Retinal pigment epithelial cell (primary cell): ENCODE data around the gene BCAP31.

Source experiments
- DNase-seq: peaks from one replicate; pipeline ENCODE4 v3.0.0-alpha.2; 2010; ENCODE audit warnings: low read depth
- H3K4me3 ChIP-seq: 2 replicates; pipeline ENCODE4 v1.5.1; 2011; ENCODE audit warnings: mild to moderate bottlenecking, low read length, control low read depth, moderate library complexity
- TF ChIP-seq, protein P1 (sequence below): conservative IDR thresholded peaks from 2 replicates; pipeline ENCODE4 v1.5.1; 2011; ENCODE audit warnings: low read depth, low read length, control low read depth, inconsistent platforms

The BCAP31 gene

DNA sequence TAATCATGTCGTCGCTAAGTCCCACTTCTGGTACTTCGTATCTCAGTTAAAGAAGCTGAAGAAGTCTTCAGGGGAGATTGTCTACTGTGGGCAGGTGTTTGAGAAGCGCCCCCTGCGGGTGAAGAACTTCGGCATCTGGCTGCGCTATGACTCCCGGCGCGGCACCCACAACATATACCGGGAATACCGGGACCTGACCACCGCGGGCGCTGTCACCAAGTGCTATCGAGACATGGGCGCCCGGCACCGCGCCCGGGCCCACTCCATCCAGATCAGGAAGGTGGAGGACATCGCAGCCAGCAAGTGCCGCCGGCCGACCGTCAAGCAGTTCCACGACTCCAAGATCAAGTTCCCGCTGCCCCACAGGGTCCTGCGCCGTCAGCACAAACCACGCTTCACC is 61.9 kb downstream of the BCAP31 start:
- TF ChIP-seq, protein P1, sequence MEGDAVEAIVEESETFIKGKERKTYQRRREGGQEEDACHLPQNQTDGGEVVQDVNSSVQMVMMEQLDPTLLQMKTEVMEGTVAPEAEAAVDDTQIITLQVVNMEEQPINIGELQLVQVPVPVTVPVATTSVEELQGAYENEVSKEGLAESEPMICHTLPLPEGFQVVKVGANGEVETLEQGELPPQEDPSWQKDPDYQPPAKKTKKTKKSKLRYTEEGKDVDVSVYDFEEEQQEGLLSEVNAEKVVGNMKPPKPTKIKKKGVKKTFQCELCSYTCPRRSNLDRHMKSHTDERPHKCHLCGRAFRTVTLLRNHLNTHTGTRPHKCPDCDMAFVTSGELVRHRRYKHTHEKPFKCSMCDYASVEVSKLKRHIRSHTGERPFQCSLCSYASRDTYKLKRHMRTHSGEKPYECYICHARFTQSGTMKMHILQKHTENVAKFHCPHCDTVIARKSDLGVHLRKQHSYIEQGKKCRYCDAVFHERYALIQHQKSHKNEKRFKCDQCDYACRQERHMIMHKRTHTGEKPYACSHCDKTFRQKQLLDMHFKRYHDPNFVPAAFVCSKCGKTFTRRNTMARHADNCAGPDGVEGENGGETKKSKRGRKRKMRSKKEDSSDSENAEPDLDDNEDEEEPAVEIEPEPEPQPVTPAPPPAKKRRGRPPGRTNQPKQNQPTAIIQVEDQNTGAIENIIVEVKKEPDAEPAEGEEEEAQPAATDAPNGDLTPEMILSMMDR = peak; percentile 40
- DNase-seq = no peak
- no peak overlapping the region for H3K4me3 ChIP-seq

DNA sequence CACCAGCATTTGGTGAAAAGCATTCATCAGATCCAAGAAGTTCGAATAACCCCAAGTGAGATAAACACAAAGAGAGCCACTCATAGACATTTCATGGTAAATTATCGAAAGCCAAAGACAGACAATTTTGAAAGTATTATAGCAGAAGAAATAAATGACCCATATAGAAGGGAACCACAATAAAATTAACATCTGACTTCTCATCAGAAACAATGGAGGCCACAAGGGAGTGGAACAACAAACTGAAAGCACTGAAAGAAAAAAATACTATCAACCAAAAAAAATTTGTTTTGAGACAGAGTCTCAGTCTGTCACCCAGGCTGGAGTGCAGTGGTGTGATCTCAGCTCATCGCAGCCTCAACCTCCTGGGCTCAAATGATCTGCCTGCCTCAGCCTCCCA is 64.9 kb downstream of the BCAP31 start:
- no peak for DNase-seq
- TF ChIP-seq, protein P1 = no peak
- H3K4me3 ChIP-seq = no peak overlapping the region

DNA sequence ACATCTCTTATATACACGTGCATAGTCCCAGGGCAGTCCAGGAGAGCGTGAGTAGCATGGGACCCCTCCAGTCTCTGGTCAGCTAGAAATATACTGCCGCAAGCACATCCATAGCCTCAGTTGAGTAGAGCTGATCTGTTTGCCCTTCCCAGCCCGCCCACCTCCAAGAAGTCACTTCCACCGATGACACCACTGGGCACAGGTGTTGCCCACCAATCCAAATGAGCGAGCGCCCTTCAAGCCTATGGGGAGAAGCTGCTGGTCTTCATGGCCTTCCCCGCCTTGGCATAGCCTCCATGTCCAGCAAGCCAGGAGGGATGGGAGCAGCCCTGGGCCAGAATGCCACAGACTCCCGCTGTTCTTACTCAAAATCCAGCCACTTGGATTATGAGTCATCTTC is 67.0 kb downstream of the BCAP31 start:
- TF ChIP-seq, protein P1 = no peak
- H3K4me3 ChIP-seq = no peak overlapping the region
- no peak for DNase-seq

DNA sequence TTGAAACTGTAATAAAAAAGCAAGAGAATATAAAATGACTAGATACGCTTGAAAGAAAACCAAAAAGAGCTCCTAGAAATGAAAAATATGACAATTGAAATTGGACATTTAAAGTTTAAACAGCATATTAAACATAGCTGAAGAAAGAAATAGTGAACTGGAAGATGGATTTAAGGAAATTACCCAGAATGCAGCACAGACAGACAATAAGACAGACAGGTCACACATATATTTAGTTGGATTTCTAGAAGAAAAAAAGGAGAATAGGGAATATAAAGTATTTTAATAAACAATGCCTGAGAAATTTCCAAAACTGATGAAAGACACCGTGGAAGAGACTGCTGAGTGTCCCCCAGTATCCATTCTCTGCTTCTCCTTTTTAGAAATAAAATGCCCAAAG is 70.6 kb downstream of the BCAP31 start:
- H3K4me3 ChIP-seq = no peak overlapping the region
- no peak for DNase-seq
- TF ChIP-seq, protein P1 = no peak

DNA sequence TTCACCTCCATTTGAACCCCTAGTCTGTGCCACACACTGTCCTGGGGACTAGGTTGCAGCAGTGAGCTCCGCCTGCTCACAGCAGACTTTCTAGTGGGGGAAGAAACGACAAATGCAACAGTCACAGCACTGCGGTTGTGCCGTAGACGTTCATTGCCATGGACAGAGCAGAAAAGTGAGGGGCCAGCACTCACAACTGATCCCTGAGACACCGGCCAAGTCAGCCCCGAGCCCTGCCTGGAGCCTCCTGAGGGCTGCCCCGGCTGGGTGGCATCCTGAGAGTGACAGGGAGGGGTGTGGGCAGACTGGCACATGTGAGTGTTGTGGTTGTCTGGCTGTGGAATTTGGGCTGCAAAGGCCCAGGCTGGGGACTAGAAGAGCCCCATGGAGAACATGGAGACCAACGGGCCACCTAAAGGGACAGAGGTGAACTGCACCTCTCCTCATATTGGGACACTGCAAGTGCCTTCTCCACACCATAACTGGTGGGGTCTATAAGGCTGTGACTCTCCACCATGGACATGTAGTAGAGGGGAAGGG is 72.6 kb downstream of the BCAP31 start:
- DNase-seq = no peak
- TF ChIP-seq, protein P1 = peak; percentile 40
- H3K4me3 ChIP-seq = no peak overlapping the region

DNA sequence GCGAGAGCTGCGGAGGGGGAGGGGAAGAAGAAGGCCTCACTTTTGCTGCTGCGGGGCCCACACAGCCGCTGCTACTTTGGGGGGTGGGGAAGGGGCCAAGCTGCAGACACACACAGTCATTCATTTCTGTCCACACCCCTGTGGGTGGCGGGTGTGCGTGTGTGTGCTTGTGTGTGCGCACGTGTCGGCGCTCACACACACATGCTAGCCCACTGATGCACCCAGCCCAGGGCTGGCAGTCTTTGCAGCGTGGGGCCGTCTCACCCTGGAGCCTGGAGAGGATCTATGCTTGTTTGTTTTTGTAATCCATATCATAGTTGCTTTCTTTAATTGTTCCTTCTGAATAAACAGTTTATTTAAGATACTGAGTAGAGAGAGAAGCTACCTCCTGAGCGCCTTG is 73.2 kb downstream of the BCAP31 start:
- H3K4me3 ChIP-seq = no peak overlapping the region
- TF ChIP-seq, protein P1 = no peak
- DNase-seq = no peak
